SJSA1 (cell line): Measurements from ENCODE around the gene CTSH. TPM values are rescaled to one million over a fixed set of nuclear protein-coding genes. Genes with fewer than 3 reads are reported as not detected.
"Not testable (repeated sequence)": the region's sequence is repeated elsewhere in the genome, so short reads cannot be mapped to it uniquely, and the experiment has no call there.

ENCODE experiments used
- DNase-seq, 2 experiments: peaks; one replicate each; pipeline ENCODE4 v3.0.0-alpha.2; 2015 to 2020; ENCODE audit warnings: low spot score in 2 of 2, low read depth in 1 of 2
- H3K27ac ChIP-seq: fragments of 250-450 bp; sonication (Bioruptor Pico); 2 replicates; pipeline ENCODE4 v1.5.1; 2020; ENCODE audit warnings: mild to moderate bottlenecking, moderate library complexity
- H3K27me3 ChIP-seq: fragments of 250-450 bp; sonication (Bioruptor Pico); replicated peaks from 2 replicates; pipeline ENCODE4 v1.5.1; 2020; ENCODE audit warnings: mild to moderate bottlenecking, moderate library complexity
- H3K36me3 ChIP-seq: fragments of 250-450 bp; sonication (Bioruptor Pico); 2 replicates; pipeline ENCODE4 v1.5.1; 2020; ENCODE audit warnings: mild to moderate bottlenecking
- H3K4me1 ChIP-seq: fragments of 250-450 bp; sonication (Bioruptor Pico); replicated peaks from 2 replicates; pipeline ENCODE4 v1.6.1; 2021; ENCODE audit warnings: mild to moderate bottlenecking
- H3K4me3 ChIP-seq: fragments of 250-450 bp; sonication (Bioruptor Pico); 2 replicates; pipeline ENCODE4 v1.5.1; 2020; ENCODE audit warnings: mild to moderate bottlenecking
- H3K9me3 ChIP-seq: fragments of 250-450 bp; sonication (Bioruptor Pico); replicated peaks from 2 replicates; pipeline ENCODE4 v1.5.1; 2020; ENCODE audit warnings: mild to moderate bottlenecking
- total RNA-seq: library from RNA; depleted of rRNA; stranded (reverse); fragments of >200 nt; shearing (Covaris generic); gene quantifications from 2 replicates; pipeline ENCODE4 v1.2.3, GENCODE V29; 2014

CTSH gene
- total RNA-seq, 1 experiment from 2014 or later = 0.92 TPM

- DNase-seq, H3K36me3 ChIP-seq, H3K4me3 ChIP-seq, H3K27me3 ChIP-seq, H3K4me1 ChIP-seq, H3K9me3 ChIP-seq, H3K27ac ChIP-seq: not testable (repeated sequence)
Measured at GRCh38 chr15:78928176-78928575, 16.7 kb downstream of the CTSH start.

GRCh38 chr15:78927077-78927790 is 17.6 kb downstream of the CTSH start:
- H3K4me1 ChIP-seq = peaks cover 9% of the 10 kb centered on the region
- H3K4me3 ChIP-seq = no peak overlapping the region
- H3K27me3 ChIP-seq = no peaks in the 10 kb centered on the region
- peaks cover 7% of the 10 kb centered on the region for H3K36me3 ChIP-seq
- DNase-seq = no peak
- no peak overlapping the region for H3K27ac ChIP-seq
- no peaks in the 10 kb centered on the region for H3K9me3 ChIP-seq

- Histone ChIP-seq H3K9me3 (no peaks in the 10 kb centered on the region), H3K4me3 (no peak overlapping the region), H3K36me3 (peaks cover 18% of the 10 kb centered on the region), H3K27me3 (no peaks in the 10 kb centered on the region), H3K4me1 (peaks cover 7% of the 10 kb centered on the region), H3K27ac (no peak overlapping the region)
- DNase-seq = no peak
Measured at GRCh38 chr15:78925956-78926743, 18.7 kb downstream of the CTSH start.

GRCh38 chr15:78925076-78925624 is 19.7 kb downstream of the CTSH start:
- no peaks in the 10 kb centered on the region for H3K27me3 ChIP-seq
- H3K27ac ChIP-seq = no peak overlapping the region
- no peak overlapping the region for H3K4me3 ChIP-seq
- peaks cover 25% of the 10 kb centered on the region for H3K36me3 ChIP-seq
- DNase-seq = no peak
- H3K4me1 ChIP-seq = no peaks in the 10 kb centered on the region
- H3K9me3 ChIP-seq = no peaks in the 10 kb centered on the region

- H3K27me3 ChIP-seq = no peaks in the 10 kb centered on the region
- H3K4me3 ChIP-seq = no peak overlapping the region
- DNase-seq = no peak
- H3K4me1 ChIP-seq = no peaks in the 10 kb centered on the region
- H3K27ac ChIP-seq = no peak overlapping the region
- H3K9me3 ChIP-seq = no peaks in the 10 kb centered on the region
- peaks cover 39% of the 10 kb centered on the region for H3K36me3 ChIP-seq
Measured at GRCh38 chr15:78923480-78924360, 21.1 kb downstream of the CTSH start.

GRCh38 chr15:78923015-78923414 is 21.8 kb downstream of the CTSH start:
- no peaks in the 10 kb centered on the region for H3K27me3 ChIP-seq
- no peak overlapping the region for H3K27ac ChIP-seq
- H3K9me3 ChIP-seq = no peaks in the 10 kb centered on the region
- H3K4me3 ChIP-seq = no peak overlapping the region
- peaks cover 44% of the 10 kb centered on the region for H3K36me3 ChIP-seq
- no peak for DNase-seq
- no peaks in the 10 kb centered on the region for H3K4me1 ChIP-seq

- Histone ChIP-seq H3K36me3 (peaks cover 48% of the 10 kb centered on the region), H3K27ac (no peak overlapping the region), H3K4me3 (no peak overlapping the region), H3K4me1 (no peaks in the 10 kb centered on the region), H3K27me3 (no peaks in the 10 kb centered on the region), H3K9me3 (no peaks in the 10 kb centered on the region)
- DNase-seq = no peak
Measured at GRCh38 chr15:78922527-78922926, 22.3 kb downstream of the CTSH start.

- Histone ChIP-seq H3K9me3 (no peaks in the 10 kb centered on the region), H3K4me3 (no peak overlapping the region), H3K27ac (no peak overlapping the region), H3K4me1 (no peaks in the 10 kb centered on the region), H3K36me3 (peaks cover 50% of the 10 kb centered on the region), H3K27me3 (no peaks in the 10 kb centered on the region)
- no peak for DNase-seq
Measured at GRCh38 chr15:78921940-78922339, 22.9 kb downstream of the CTSH start.

GRCh38 chr15:78921517-78921916 is 23.3 kb downstream of the CTSH start:
- peaks cover 52% of the 10 kb centered on the region for H3K36me3 ChIP-seq
- no peaks in the 10 kb centered on the region for H3K4me1 ChIP-seq
- DNase-seq = no peak
- no peaks in the 10 kb centered on the region for H3K9me3 ChIP-seq
- H3K4me3 ChIP-seq = no peak overlapping the region
- H3K27me3 ChIP-seq = no peaks in the 10 kb centered on the region
- H3K27ac ChIP-seq = no peak overlapping the region

GRCh38 chr15:78917888-78918287 is 27.0 kb downstream of the CTSH start:
- H3K27me3 ChIP-seq = no peaks in the 10 kb centered on the region
- H3K36me3 ChIP-seq = peaks cover 81% of the 10 kb centered on the region
- H3K27ac ChIP-seq = no peak overlapping the region
- no peaks in the 10 kb centered on the region for H3K9me3 ChIP-seq
- no peaks in the 10 kb centered on the region for H3K4me1 ChIP-seq
- no peak overlapping the region for H3K4me3 ChIP-seq
- DNase-seq = no peak

GRCh38 chr15:78916088-78916487 is 28.8 kb downstream of the CTSH start:
- peaks cover 83% of the 10 kb centered on the region for H3K36me3 ChIP-seq
- H3K27me3 ChIP-seq = no peaks in the 10 kb centered on the region
- no peaks in the 10 kb centered on the region for H3K9me3 ChIP-seq
- H3K4me3 ChIP-seq = no peak overlapping the region
- DNase-seq = no peak
- no peak overlapping the region for H3K27ac ChIP-seq
- no peaks in the 10 kb centered on the region for H3K4me1 ChIP-seq

- H3K36me3 ChIP-seq = peaks cover 84% of the 10 kb centered on the region
- H3K9me3 ChIP-seq = no peaks in the 10 kb centered on the region
- no peak overlapping the region for H3K27ac ChIP-seq
- no peaks in the 10 kb centered on the region for H3K4me1 ChIP-seq
- H3K27me3 ChIP-seq = no peaks in the 10 kb centered on the region
- DNase-seq = no peak
- no peak overlapping the region for H3K4me3 ChIP-seq
Measured at GRCh38 chr15:78915341-78916087, 29.3 kb downstream of the CTSH start.
